Cardiac muscle cell (in vitro differentiated cells and primary cell): ENCODE results near the gene SBF2. TPM values are rescaled to one million over a fixed set of nuclear protein-coding genes. Genes with fewer than 3 reads are reported as not detected.

Experiments used
- DNase-seq, 2 donors: peaks; one replicate each; pipeline versions ENCODE4 v3.0.0 to v3.0.0-alpha.2; 2010 to 2017; ENCODE audit warnings: low read depth in 1 of 2, low spot score in 1 of 2
- H3K27ac ChIP-seq: fragments of 200-600 bp; sonication (generic); 2 replicates; pipeline ENCODE4 v1.5.1; 2016
- H3K27me3 ChIP-seq: fragments of 200-600 bp; sonication (generic); 2 replicates; pipeline ENCODE4 v1.6.0; 2016; ENCODE audit warnings: control low read depth
- H3K36me3 ChIP-seq: fragments of 200-600 bp; sonication (generic); 2 replicates; pipeline ENCODE4 v1.5.1; 2016; ENCODE audit warnings: control low read depth
- H3K4me1 ChIP-seq: fragments of 200-600 bp; sonication (generic); 2 replicates; pipeline ENCODE4 v1.8.1; 2017; ENCODE audit warnings: low read depth, mild to moderate bottlenecking, mixed run types
- H3K4me3 ChIP-seq: fragments of 200-600 bp; sonication (generic); 2 replicates; pipeline ENCODE4 v1.5.1; 2016; ENCODE audit warnings: mild to moderate bottlenecking
- H3K9me3 ChIP-seq: fragments of 200-600 bp; sonication (generic); 2 replicates; pipeline ENCODE4 v1.5.1; 2017; ENCODE audit warnings: low read depth, mild to moderate bottlenecking, control low read depth
- polyA plus RNA-seq: library from polyadenylated mRNA; unstranded; fragments of >200 nt; fragmentation: Nextera tagmentation; extraction: Ambion mirVana; gene quantifications from 2 replicates; pipeline ENCODE4 v1.2.1, GENCODE V29; 2016
- total RNA-seq: library from RNA; depleted of rRNA; stranded (reverse); fragments of >200 nt; gene quantifications from 2 replicates; pipeline ENCODE4 v1.2.3, GENCODE V29; 2016
- TF ChIP-seq, protein P1 (sequence below): IDR thresholded peaks from 2 replicates; pipeline ENCODE4 v1.5.1; 2012; ENCODE audit warnings: low read depth, mild to moderate bottlenecking, low read length

Gene SBF2
- total and polyA plus RNA-seq, 2 experiments from 2014 or later = 13.3 to 32.3 TPM

DNA sequence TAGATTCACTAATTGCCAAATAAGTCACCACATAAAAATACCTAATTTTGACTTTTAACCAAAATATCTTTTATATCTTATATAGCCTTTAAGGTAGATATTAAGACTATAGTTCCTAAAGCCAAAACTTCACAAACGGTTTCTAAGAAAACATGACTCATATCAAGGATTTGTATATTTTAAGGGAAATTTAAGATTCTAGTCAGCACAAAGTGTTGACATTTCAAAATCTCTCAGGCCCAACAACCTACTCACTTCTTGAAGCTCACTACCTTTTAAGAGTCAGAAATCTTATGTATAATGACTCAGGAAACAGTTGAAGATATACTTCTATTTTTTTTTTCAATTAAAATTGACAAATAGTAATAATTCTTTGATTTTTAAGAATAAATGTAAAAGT lies 221.9 kb downstream of the SBF2 start:
- H3K4me3 ChIP-seq = no peak overlapping the region
- no peaks in the 10 kb centered on the region for H3K36me3 ChIP-seq
- no peaks in the 10 kb centered on the region for H3K4me1 ChIP-seq
- TF ChIP-seq, protein P1, sequence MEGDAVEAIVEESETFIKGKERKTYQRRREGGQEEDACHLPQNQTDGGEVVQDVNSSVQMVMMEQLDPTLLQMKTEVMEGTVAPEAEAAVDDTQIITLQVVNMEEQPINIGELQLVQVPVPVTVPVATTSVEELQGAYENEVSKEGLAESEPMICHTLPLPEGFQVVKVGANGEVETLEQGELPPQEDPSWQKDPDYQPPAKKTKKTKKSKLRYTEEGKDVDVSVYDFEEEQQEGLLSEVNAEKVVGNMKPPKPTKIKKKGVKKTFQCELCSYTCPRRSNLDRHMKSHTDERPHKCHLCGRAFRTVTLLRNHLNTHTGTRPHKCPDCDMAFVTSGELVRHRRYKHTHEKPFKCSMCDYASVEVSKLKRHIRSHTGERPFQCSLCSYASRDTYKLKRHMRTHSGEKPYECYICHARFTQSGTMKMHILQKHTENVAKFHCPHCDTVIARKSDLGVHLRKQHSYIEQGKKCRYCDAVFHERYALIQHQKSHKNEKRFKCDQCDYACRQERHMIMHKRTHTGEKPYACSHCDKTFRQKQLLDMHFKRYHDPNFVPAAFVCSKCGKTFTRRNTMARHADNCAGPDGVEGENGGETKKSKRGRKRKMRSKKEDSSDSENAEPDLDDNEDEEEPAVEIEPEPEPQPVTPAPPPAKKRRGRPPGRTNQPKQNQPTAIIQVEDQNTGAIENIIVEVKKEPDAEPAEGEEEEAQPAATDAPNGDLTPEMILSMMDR = no peak
- H3K27ac ChIP-seq = no peak overlapping the region
- no peaks in the 10 kb centered on the region for H3K27me3 ChIP-seq
- H3K9me3 ChIP-seq = no peaks in the 10 kb centered on the region
- peak in 1 of 2 donors; percentile 9 for DNase-seq

DNA sequence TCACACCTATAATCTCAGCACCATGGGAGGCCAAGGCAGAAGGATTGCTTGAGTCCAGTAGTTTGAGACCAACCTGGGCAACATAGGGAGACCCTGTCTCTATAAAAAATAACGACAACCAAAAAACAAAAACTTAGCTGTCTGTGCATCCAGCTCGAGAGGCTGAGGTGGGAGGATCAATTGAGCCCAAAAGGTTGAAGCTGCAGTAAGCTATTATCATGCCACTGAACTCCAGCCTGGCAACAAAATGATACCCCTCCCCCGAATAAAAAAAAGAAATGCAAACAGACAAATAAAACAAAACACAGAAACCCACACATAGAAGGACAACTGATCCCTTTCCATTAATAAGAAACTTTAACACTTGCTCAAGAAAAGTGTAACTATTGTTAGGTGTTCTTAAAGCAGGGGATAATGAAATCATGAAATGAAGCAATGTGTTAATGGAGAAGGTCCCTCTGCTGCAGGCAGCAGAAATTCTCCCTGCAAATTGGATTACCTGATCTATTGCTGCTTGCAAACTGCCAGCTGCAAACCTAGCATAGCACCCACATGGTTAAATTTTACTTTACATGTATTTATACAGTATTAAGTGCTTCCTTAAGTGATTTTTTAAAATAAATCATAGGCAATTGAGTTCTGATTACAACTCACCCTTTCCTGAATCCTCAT lies 226.3 kb downstream of the SBF2 start:
- no peaks in the 10 kb centered on the region for H3K4me1 ChIP-seq
- H3K36me3 ChIP-seq = no peaks in the 10 kb centered on the region
- H3K27ac ChIP-seq = no peak overlapping the region
- no peaks in the 10 kb centered on the region for H3K9me3 ChIP-seq
- H3K27me3 ChIP-seq = no peaks in the 10 kb centered on the region
- no peak overlapping the region for H3K4me3 ChIP-seq
- TF ChIP-seq, protein P1 = no peak
- DNase-seq = no peak

DNA sequence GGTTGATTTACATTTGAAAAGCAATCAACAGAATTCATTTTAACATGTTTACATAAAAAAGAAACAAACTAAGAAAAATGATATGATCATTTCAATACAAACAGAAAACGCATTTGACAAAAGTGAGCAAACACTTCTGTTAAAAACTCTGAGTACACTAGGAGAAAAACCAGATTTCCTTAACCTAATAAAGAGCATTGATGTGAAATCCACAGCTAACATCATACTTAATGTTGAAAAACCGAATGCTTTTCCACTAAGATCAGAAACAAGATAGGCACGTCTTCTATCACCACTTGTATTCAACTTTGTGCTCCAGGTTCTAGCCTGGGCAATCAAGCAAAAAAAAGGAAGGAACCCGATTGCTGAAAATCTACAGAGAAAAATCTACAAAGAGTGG lies 227.6 kb downstream of the SBF2 start:
- Histone ChIP-seq H3K4me1 (no peaks in the 10 kb centered on the region), H3K9me3 (no peaks in the 10 kb centered on the region), H3K27me3 (no peaks in the 10 kb centered on the region), H3K27ac (no peak overlapping the region), H3K36me3 (no peaks in the 10 kb centered on the region), H3K4me3 (no peak overlapping the region)
- no peak for DNase-seq
- TF ChIP-seq, protein P1 = no peak

DNA sequence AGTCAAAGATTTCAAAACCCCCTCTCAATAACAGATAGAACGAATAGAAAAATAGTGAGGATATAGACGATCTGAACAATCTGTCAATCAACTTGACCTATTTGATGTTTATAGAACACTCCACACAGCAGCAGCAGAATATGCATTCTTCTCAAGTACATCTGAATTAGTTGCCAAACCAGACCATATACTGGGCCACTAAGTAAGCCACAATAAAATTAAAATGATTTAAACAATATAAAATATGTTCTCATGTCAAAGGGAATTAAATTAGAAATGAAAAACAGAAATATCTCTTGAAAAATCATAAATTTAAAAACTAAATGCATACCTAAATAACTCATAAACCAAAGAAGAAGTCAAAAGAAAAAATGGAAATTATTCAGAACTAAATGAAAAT lies 229.2 kb downstream of the SBF2 start:
- H3K4me1 ChIP-seq = no peaks in the 10 kb centered on the region

DNA sequence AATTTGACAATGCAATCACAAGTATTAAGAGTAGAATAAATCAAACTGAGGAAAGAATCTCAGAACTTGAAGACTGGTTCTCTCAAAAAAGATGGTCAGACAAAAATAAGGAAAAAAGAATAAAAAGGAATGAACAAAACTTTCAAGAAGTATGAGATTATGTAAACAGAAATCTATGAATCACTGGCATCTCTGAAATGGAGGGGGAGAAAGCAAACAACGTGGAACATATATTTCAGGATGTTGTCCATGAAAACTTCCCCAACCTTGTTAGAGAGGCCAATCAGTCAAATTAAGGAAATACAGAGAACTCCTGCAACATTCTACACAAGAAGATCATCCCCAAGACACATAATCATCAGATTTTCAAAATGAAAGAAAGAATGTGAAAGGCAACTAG lies 235.7 kb downstream of the SBF2 start:
- TF ChIP-seq, protein P1 = no peak
- H3K4me1 ChIP-seq = no peaks in the 10 kb centered on the region
- no peaks in the 10 kb centered on the region for H3K27me3 ChIP-seq
- no peaks in the 10 kb centered on the region for H3K9me3 ChIP-seq
- H3K4me3 ChIP-seq = no peak overlapping the region
- no peak overlapping the region for H3K27ac ChIP-seq
- H3K36me3 ChIP-seq = no peaks in the 10 kb centered on the region
- no peak for DNase-seq

More for the DNA sequence above, 229.2 kb downstream of the SBF2 start:
- TF ChIP-seq, protein P1 = no peak
- H3K4me3 ChIP-seq = no peak overlapping the region
- no peak for DNase-seq
- H3K9me3 ChIP-seq = no peaks in the 10 kb centered on the region
- no peaks in the 10 kb centered on the region for H3K36me3 ChIP-seq
- no peaks in the 10 kb centered on the region for H3K27me3 ChIP-seq
- H3K27ac ChIP-seq = no peak overlapping the region
